HEK293 (cell line): ENCODE data around the gene SMIM24.
A peak's percentile ranks its signal among the peaks of the same experiment; 100 is the strongest.

ENCODE experiments used
- AEBP2 ChIP-seq: fragments of 450-650 bp; formaldehyde crosslinking; IDR thresholded peaks from 2 replicates; pipeline ENCODE4 v1.5.1; 2016; ENCODE audit warnings: missing biosample characterization, missing genetic modification characterization, borderline replicate concordance
- EGR2 ChIP-seq: fragments of 450-650 bp; formaldehyde crosslinking; IDR thresholded peaks from 2 replicates; pipeline ENCODE4 v1.5.1; 2016; ENCODE audit warnings: low read depth, missing biosample characterization, missing genetic modification characterization
- FEZF1 ChIP-seq: fragments of 450-650 bp; formaldehyde crosslinking; IDR thresholded peaks from 2 replicates; pipeline ENCODE4 v1.5.1; 2016; ENCODE audit warnings: missing biosample characterization, missing genetic modification characterization
- GLI2 ChIP-seq: fragments of 450-650 bp; formaldehyde crosslinking; IDR thresholded peaks from 2 replicates; pipeline ENCODE4; 2017; ENCODE audit warnings: missing biosample characterization, missing genetic modification characterization, low read depth, borderline replicate concordance
- GLIS1 ChIP-seq: fragments of 450-650 bp; formaldehyde crosslinking; IDR thresholded peaks from 2 replicates; pipeline ENCODE4 v1.5.1; 2016; ENCODE audit warnings: missing biosample characterization, missing genetic modification characterization
- KLF10 ChIP-seq: fragments of 450-650 bp; IDR thresholded peaks from 2 replicates; pipeline ENCODE4 v1.5.1; 2018; ENCODE audit warnings: missing biosample characterization, mild to moderate bottlenecking, missing genetic modification characterization
- KLF8 ChIP-seq: fragments of 450-650 bp; formaldehyde crosslinking; IDR thresholded peaks from 2 replicates; pipeline ENCODE4 v1.5.1; 2016; ENCODE audit warnings: missing biosample characterization, missing genetic modification characterization
- PRDM10 ChIP-seq: fragments of 450-650 bp; formaldehyde crosslinking; IDR thresholded peaks from 2 replicates; pipeline ENCODE4 v1.5.1; 2016; ENCODE audit warnings: missing biosample characterization, missing genetic modification characterization
- ZBTB20 ChIP-seq: fragments of 450-650 bp; formaldehyde crosslinking; IDR thresholded peaks from 2 replicates; pipeline ENCODE4 v1.5.1; 2016; ENCODE audit warnings: missing biosample characterization, missing genetic modification characterization
- ZIC2 ChIP-seq: fragments of 450-650 bp; formaldehyde crosslinking; IDR thresholded peaks from 2 replicates; pipeline ENCODE4 v1.5.1; 2016; ENCODE audit warnings: missing biosample characterization, missing genetic modification characterization
- ZNF16 ChIP-seq: fragments of 450-650 bp; formaldehyde crosslinking; IDR thresholded peaks from 2 replicates; pipeline ENCODE4 v1.5.1; 2016; ENCODE audit warnings: low read depth, missing biosample characterization, missing genetic modification characterization
- ZNF19 ChIP-seq: fragments of 450-650 bp; formaldehyde crosslinking; IDR thresholded peaks from 2 replicates; pipeline ENCODE4; 2016; ENCODE audit warnings: missing biosample characterization, missing genetic modification characterization, low read depth
- ZNF239 ChIP-seq: fragments of 450-650 bp; formaldehyde crosslinking; IDR thresholded peaks from 2 replicates; pipeline ENCODE4 v1.5.1; 2016; ENCODE audit warnings: missing biosample characterization, missing genetic modification characterization
- ZNF266 ChIP-seq: fragments of 450-650 bp; formaldehyde crosslinking; IDR thresholded peaks from 2 replicates; pipeline ENCODE4 v1.5.1; 2016; ENCODE audit warnings: missing biosample characterization, missing genetic modification characterization, low read depth
- ZNF341 ChIP-seq: fragments of 450-650 bp; formaldehyde crosslinking; IDR thresholded peaks from 2 replicates; pipeline ENCODE4; 2016; ENCODE audit warnings: low read depth, missing biosample characterization, missing genetic modification characterization
- ZNF501 ChIP-seq: fragments of 450-650 bp; formaldehyde crosslinking; IDR thresholded peaks from 2 replicates; pipeline ENCODE4 v1.5.1; 2016; ENCODE audit warnings: missing biosample characterization, missing genetic modification characterization
- ZNF544 ChIP-seq: fragments of 450-650 bp; formaldehyde crosslinking; IDR thresholded peaks from 2 replicates; pipeline ENCODE4 v1.5.0; 2017; ENCODE audit warnings: missing biosample characterization, missing genetic modification characterization
- ZNF624 ChIP-seq: fragments of 450-650 bp; formaldehyde crosslinking; IDR thresholded peaks from 2 replicates; pipeline ENCODE4 v1.5.1; 2017; ENCODE audit warnings: missing biosample characterization, missing genetic modification characterization
- ZNF707 ChIP-seq: fragments of 450-650 bp; formaldehyde crosslinking; IDR thresholded peaks from 2 replicates; pipeline ENCODE4 v1.5.1; 2016; ENCODE audit warnings: missing biosample characterization, missing genetic modification characterization
- ZNF776 ChIP-seq: fragments of 450-650 bp; formaldehyde crosslinking; IDR thresholded peaks from 2 replicates; pipeline ENCODE4 v1.5.0; 2017; ENCODE audit warnings: missing biosample characterization, missing genetic modification characterization, borderline replicate concordance
- TF ChIP-seq, protein P1 (sequence below): fragments of 450-650 bp; formaldehyde crosslinking; IDR thresholded peaks from 2 replicates; pipeline ENCODE4 v1.5.1; 2016; ENCODE audit warnings: missing biosample characterization, missing genetic modification characterization
- TF ChIP-seq, protein P2 (sequence below): fragments of 450-650 bp; formaldehyde crosslinking; conservative IDR thresholded peaks from 2 replicates; pipeline ENCODE4 v1.5.1; 2016; ENCODE audit warnings: low read depth, missing biosample characterization, missing genetic modification characterization
- TF ChIP-seq, protein P3 (sequence below): fragments of 450-650 bp; formaldehyde crosslinking; IDR thresholded peaks from 2 replicates; pipeline ENCODE4 v1.5.1; 2017; ENCODE audit warnings: missing biosample characterization, missing genetic modification characterization

SMIM24 gene

GRCh38 chr19:3459089-3459881 lies 21.0 kb downstream of the SMIM24 start (continued):
- 0 out of 2 replicates have a peak, but pooled peaks have one; percentile 25 for TF ChIP-seq PRDM10 (tag by site-specific recombination)
- no peak for TF ChIP-seq ZNF624 (tag by site-specific recombination)
- TF ChIP-seq, protein P1, sequence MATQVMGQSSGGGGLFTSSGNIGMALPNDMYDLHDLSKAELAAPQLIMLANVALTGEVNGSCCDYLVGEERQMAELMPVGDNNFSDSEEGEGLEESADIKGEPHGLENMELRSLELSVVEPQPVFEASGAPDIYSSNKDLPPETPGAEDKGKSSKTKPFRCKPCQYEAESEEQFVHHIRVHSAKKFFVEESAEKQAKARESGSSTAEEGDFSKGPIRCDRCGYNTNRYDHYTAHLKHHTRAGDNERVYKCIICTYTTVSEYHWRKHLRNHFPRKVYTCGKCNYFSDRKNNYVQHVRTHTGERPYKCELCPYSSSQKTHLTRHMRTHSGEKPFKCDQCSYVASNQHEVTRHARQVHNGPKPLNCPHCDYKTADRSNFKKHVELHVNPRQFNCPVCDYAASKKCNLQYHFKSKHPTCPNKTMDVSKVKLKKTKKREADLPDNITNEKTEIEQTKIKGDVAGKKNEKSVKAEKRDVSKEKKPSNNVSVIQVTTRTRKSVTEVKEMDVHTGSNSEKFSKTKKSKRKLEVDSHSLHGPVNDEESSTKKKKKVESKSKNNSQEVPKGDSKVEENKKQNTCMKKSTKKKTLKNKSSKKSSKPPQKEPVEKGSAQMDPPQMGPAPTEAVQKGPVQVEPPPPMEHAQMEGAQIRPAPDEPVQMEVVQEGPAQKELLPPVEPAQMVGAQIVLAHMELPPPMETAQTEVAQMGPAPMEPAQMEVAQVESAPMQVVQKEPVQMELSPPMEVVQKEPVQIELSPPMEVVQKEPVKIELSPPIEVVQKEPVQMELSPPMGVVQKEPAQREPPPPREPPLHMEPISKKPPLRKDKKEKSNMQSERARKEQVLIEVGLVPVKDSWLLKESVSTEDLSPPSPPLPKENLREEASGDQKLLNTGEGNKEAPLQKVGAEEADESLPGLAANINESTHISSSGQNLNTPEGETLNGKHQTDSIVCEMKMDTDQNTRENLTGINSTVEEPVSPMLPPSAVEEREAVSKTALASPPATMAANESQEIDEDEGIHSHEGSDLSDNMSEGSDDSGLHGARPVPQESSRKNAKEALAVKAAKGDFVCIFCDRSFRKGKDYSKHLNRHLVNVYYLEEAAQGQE (tag by site-specific recombination) = no peak
- TF ChIP-seq, protein P2, sequence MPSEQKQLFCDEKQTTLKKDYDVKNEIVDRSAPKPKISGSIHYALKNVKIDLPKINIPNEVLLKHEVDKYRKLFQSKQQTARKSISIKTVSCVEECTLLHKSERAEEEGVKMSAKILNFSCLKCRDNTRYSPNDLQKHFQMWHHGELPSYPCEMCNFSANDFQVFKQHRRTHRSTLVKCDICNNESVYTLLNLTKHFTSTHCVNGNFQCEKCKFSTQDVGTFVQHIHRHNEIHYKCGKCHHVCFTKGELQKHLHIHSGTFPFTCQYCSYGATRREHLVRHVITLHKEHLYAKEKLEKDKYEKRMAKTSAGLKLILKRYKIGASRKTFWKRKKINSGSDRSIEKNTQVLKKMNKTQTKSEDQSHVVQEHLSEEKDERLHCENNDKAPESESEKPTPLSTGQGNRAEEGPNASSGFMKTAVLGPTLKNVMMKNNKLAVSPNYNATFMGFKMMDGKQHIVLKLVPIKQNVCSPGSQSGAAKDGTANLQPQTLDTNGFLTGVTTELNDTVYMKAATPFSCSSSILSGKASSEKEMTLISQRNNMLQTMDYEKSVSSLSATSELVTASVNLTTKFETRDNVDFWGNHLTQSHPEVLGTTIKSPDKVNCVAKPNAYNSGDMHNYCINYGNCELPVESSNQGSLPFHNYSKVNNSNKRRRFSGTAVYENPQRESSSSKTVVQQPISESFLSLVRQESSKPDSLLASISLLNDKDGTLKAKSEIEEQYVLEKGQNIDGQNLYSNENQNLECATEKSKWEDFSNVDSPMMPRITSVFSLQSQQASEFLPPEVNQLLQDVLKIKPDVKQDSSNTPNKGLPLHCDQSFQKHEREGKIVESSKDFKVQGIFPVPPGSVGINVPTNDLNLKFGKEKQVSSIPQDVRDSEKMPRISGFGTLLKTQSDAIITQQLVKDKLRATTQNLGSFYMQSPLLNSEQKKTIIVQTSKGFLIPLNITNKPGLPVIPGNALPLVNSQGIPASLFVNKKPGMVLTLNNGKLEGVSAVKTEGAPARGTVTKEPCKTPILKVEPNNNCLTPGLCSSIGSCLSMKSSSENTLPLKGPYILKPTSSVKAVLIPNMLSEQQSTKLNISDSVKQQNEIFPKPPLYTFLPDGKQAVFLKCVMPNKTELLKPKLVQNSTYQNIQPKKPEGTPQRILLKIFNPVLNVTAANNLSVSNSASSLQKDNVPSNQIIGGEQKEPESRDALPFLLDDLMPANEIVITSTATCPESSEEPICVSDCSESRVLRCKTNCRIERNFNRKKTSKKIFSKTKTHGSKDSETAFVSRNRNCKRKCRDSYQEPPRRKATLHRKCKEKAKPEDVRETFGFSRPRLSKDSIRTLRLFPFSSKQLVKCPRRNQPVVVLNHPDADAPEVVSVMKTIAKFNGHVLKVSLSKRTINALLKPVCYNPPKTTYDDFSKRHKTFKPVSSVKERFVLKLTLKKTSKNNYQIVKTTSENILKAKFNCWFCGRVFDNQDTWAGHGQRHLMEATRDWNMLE (tag by site-specific recombination) = no peak
- TF ChIP-seq ZNF501 (tag by site-specific recombination) = no peak
- TF ChIP-seq ZNF239 = no peak
- no peak for TF ChIP-seq ZNF16 (tag by site-specific recombination)
- peak; percentile 18; the same call in 1 of the 2 replicates for TF ChIP-seq KLF8 (tag by site-specific recombination)
- TF ChIP-seq ZNF266 (tag by site-specific recombination) = no peak
- no peak for TF ChIP-seq ZBTB20 (tag by site-specific recombination)
- TF ChIP-seq AEBP2 = no peak
- peak; percentile 71 for TF ChIP-seq ZNF341 (tag by site-specific recombination)
- TF ChIP-seq ZNF544 (tag by site-specific recombination) = no peak
- TF ChIP-seq FEZF1 = no peak
- no peak for TF ChIP-seq ZNF776 (tag by site-specific recombination)
- TF ChIP-seq ZIC2 = 0 out of 2 replicates have a peak, but pooled peaks have one; percentile 15
- TF ChIP-seq EGR2 = peak; percentile 68; the same call in 1 of the 2 replicates
- no peak for TF ChIP-seq ZNF707 (tag by site-specific recombination)
- no peak for TF ChIP-seq ZNF19 (tag by site-specific recombination)
- no peak for TF ChIP-seq GLI2 (tag by site-specific recombination)
- 0 out of 2 replicates have a peak, but pooled peaks have one; percentile 32 for TF ChIP-seq GLIS1
- TF ChIP-seq KLF10 = no peak
- TF ChIP-seq, protein P3, sequence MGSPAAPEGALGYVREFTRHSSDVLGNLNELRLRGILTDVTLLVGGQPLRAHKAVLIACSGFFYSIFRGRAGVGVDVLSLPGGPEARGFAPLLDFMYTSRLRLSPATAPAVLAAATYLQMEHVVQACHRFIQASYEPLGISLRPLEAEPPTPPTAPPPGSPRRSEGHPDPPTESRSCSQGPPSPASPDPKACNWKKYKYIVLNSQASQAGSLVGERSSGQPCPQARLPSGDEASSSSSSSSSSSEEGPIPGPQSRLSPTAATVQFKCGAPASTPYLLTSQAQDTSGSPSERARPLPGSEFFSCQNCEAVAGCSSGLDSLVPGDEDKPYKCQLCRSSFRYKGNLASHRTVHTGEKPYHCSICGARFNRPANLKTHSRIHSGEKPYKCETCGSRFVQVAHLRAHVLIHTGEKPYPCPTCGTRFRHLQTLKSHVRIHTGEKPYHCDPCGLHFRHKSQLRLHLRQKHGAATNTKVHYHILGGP (tag by site-specific recombination) = no peak
